Right lobe of liver (tissue), 4 donors: ENCODE data around the gene ARHGAP19.

Experiments
- CTCF ChIP-seq, 4 donors: fragments of 200-600 bp in 3 of 4; fragments of 450-650 bp in 1 of 4; IDR thresholded peaks; one replicate each; pipeline versions ENCODE4 v1.5.1 to v1.8.0; 2016 to 2022; ENCODE audit warnings: antibody characterized with exemption in 4 of 4, mild to moderate bottlenecking in 2 of 4
- POLR2A ChIP-seq: fragments of 450-650 bp; IDR thresholded peaks from one replicate; pipeline ENCODE4 v1.6.1; 2017; ENCODE audit warnings: antibody characterized with exemption, mild to moderate bottlenecking
- donor health status: DM: no; HTN: no; CAD: no.
- donor health status: DM: no; HTN: no; CAD: no.
- donor health status: DM: no; HTN: yes; CAD: no.

GRCh38 chr10:97197030-97197500 is 95.4 kb downstream of the ARHGAP19 start:
- no peak for TF ChIP-seq CTCF (IDR thresholded peaks at IDR 0.05)
- TF ChIP-seq POLR2A, result no peak
